GM18519 (cell line): ENCODE results near the gene TCIRG1.

ENCODE experiments used
- ATAC-seq: cut with Tn5 transposase; IDR thresholded peaks from one replicate; pipeline ENCODE4 v1.9.1; 2021; ENCODE audit warnings: mild to moderate bottlenecking, moderate library complexity; ENCODE audit not compliant: unreplicated experiment, low FRiP score

Gene TCIRG1

GRCh38 chr11:68016904-68017817 is 21.7 kb upstream of the TCIRG1 start:
- ATAC-seq = no peak

GRCh38 chr11:68017980-68018729 is 20.7 kb upstream of the TCIRG1 start:
- no peak for ATAC-seq

- ATAC-seq = no peak
Measured at GRCh38 chr11:68018730-68019190, 20.1 kb upstream of the TCIRG1 start.

- no peak for ATAC-seq
Measured at GRCh38 chr11:68019486-68019885, 19.3 kb upstream of the TCIRG1 start.

GRCh38 chr11:68020575-68020974 is 18.2 kb upstream of the TCIRG1 start:
- no peak for ATAC-seq

GRCh38 chr11:68021167-68021787 is 17.5 kb upstream of the TCIRG1 start:
- ATAC-seq = no peak

- ATAC-seq = no peak
Measured at GRCh38 chr11:68022531-68022930, 16.3 kb upstream of the TCIRG1 start.

- no peak for ATAC-seq
Measured at GRCh38 chr11:68024508-68024907, 14.3 kb upstream of the TCIRG1 start.

- no peak for ATAC-seq
Measured at GRCh38 chr11:68025047-68025446, 13.8 kb upstream of the TCIRG1 start.

- ATAC-seq = no peak
Measured at GRCh38 chr11:68026391-68027105, 12.3 kb upstream of the TCIRG1 start.

GRCh38 chr11:68027667-68028066 is 11.2 kb upstream of the TCIRG1 start:
- ATAC-seq = no peak

- no peak for ATAC-seq
Measured at GRCh38 chr11:68028802-68029545, 9.9 kb upstream of the TCIRG1 start.

- peak; percentile 76 for ATAC-seq
Measured at GRCh38 chr11:68030318-68031143, 8.3 kb upstream of the TCIRG1 start, which contains the start of gene NDUFS8. Gene NDUFS8 (plus strand): TSS chr11:68030681. CDS start chr11:68032152, 1,471 bp downstream.

- ATAC-seq = no peak
Measured at GRCh38 chr11:68031144-68031464, 7.7 kb upstream of the TCIRG1 start.

- no peak for ATAC-seq
Measured at GRCh38 chr11:68032003-68032402, 6.8 kb upstream of the TCIRG1 start.

- no peak for ATAC-seq
Measured at GRCh38 chr11:68032997-68033707, 5.7 kb upstream of the TCIRG1 start.

GRCh38 chr11:68033708-68034045 is 5.1 kb upstream of the TCIRG1 start:
- no peak for ATAC-seq

GRCh38 chr11:68035266-68035876 is 3.5 kb upstream of the TCIRG1 start:
- ATAC-seq = no peak
